GM12878 (cell line): ENCODE results near the gene DHRS4. TPM values are rescaled to one million over a fixed set of nuclear protein-coding genes. Genes with fewer than 3 reads are reported as not detected.
A peak's percentile ranks its signal among the peaks of the same experiment; 100 is the strongest.
"Not testable (repeated sequence)": the region's sequence is repeated elsewhere in the genome, so short reads cannot be mapped to it uniquely, and the experiment has no call there.

Source experiments
- ATAC-seq: fragments of 200-7000 bp; cut with Tn5 transposase; 3 replicates; pipeline ENCODE4 v1.9.1; 2020; ENCODE audit warnings: mild to moderate bottlenecking, moderate library complexity
- BruUV-seq: library from RNA; stranded (reverse); fragments of 400-500 nt; replicated peaks from 2 replicates; lab custom pipeline; 2021; lab: Mats Ljungman, UMichigan
- CTCF ChIA-PET: fragments of 300-600 bp; sonication (Branson Sonifier 250); formaldehyde crosslinking; extraction: SDS; loops from one replicate; lab custom pipeline; 2021; ENCODE audit warnings: inconsistent platforms; lab: Yijun Ruan, JAX
- POLR2A ChIA-PET: fragments of 350-600 bp; formaldehyde crosslinking; extraction: SDS; loops from one replicate; lab custom pipeline; 2021; ENCODE audit warnings: inconsistent platforms; lab: Charles Lee
- RAD21 ChIA-PET: fragments of 300-600 bp; sonication (Branson Sonifier 250); formaldehyde crosslinking; loops from one replicate; lab custom pipeline; 2023; ENCODE audit warnings: antibody characterized with exemption; ENCODE audit not compliant: unreplicated experiment; lab: Charles Lee
- SMC1A ChIA-PET: fragments of 300-600 bp; sonication (Branson Sonifier 250); formaldehyde crosslinking; loops from one replicate; lab custom pipeline; 2023; ENCODE audit not compliant: unreplicated experiment, uncharacterized antibody; lab: Charles Lee
- DNase-seq: peaks from one replicate; pipeline ENCODE4 v3.0.0-alpha.2; 2011; ENCODE audit warnings: low read depth, low spot score
- FAIRE-seq: peaks from 3 replicates; lab custom pipeline; 2011; peaks lifted over from hg19 to GRCh38; lab: Jason Lieb, UNC
- H2AFZ ChIP-seq: 2 replicates; pipeline ENCODE4 v1.6.0; 2011; ENCODE audit warnings: low read depth, low read length, control low read depth; ENCODE audit not compliant: control insufficient read depth
- H3K27ac ChIP-seq: 2 replicates; pipeline ENCODE4 v1.5.1; 2011; ENCODE audit warnings: control low read depth; ENCODE audit not compliant: control insufficient read depth, insufficient read depth
- H3K27me3 ChIP-seq, 2 experiments: replicated peaks in 1 of 2; 2 replicates each; pipeline versions ENCODE4 v1.6.0 to v1.6.1; 2011; ENCODE audit warnings: low read length in 1 of 2; ENCODE audit not compliant: control insufficient read depth in 2 of 2, insufficient read depth in 2 of 2
- H3K36me3 ChIP-seq, 2 experiments: 2 replicates each; pipeline ENCODE4 v1.5.1; 2011; ENCODE audit warnings: low read length in 1 of 2; ENCODE audit not compliant: control insufficient read depth in 2 of 2, insufficient read depth in 2 of 2
- H3K4me1 ChIP-seq: 2 replicates; pipeline ENCODE4 v1.6.1; 2011; ENCODE audit warnings: mild to moderate bottlenecking, low read length, moderate library complexity, mixed read lengths; ENCODE audit not compliant: control insufficient read depth, insufficient read depth
- H3K4me2 ChIP-seq: 2 replicates; pipeline ENCODE4 v1.6.0; 2011; ENCODE audit warnings: control low read depth; ENCODE audit not compliant: control insufficient read depth, insufficient read depth
- H3K4me3 ChIP-seq: fragments of 200-600 bp; sonication (generic); 2 replicates; pipeline ENCODE4 v1.5.1; 2016
- H3K79me2 ChIP-seq: 2 replicates; pipeline ENCODE4 v1.6.0; 2011; ENCODE audit warnings: low read length; ENCODE audit not compliant: control insufficient read depth, insufficient read depth
- H3K9ac ChIP-seq: 2 replicates; pipeline ENCODE4 v1.8.0; 2011; ENCODE audit warnings: low read length, control low read depth, mixed read lengths; ENCODE audit not compliant: control insufficient read depth, insufficient read depth
- H3K9me3 ChIP-seq: replicated peaks from 3 replicates; pipeline ENCODE4 v1.5.1; 2011; ENCODE audit warnings: mild to moderate bottlenecking, low read length; ENCODE audit not compliant: control insufficient read depth, insufficient read depth
- H4K20me1 ChIP-seq: 2 replicates; pipeline ENCODE4 v1.6.0; 2011; ENCODE audit not compliant: control insufficient read depth, insufficient read depth
- FOXM1 ChIP-seq: IDR thresholded peaks from 2 replicates; pipeline ENCODE4 v1.6.1; 2012; ENCODE audit warnings: low read depth, mild to moderate bottlenecking, inconsistent platforms, low read length, moderate library complexity
- PML ChIP-seq: IDR thresholded peaks from 2 replicates; pipeline ENCODE4 v1.6.1; 2012; ENCODE audit warnings: low read length, inconsistent platforms
- RELB ChIP-seq: fragments of 450-650 bp; IDR thresholded peaks from 2 replicates; pipeline ENCODE4 v1.6.1; 2017; ENCODE audit warnings: low read depth, mild to moderate bottlenecking, moderate library complexity
- RUNX3 ChIP-seq: IDR thresholded peaks from 2 replicates; pipeline ENCODE4 v1.6.1; 2012; ENCODE audit warnings: low read length, inconsistent platforms
- STAT1 ChIP-seq: fragments of 450-650 bp; conservative IDR thresholded peaks from 2 replicates; pipeline ENCODE4 v1.6.1; 2014; ENCODE audit warnings: antibody characterized with exemption, mild to moderate bottlenecking
- WGBS: methylation state at CpG from one replicate; pipeline ENCODE4 v1.1.6; 2016; ENCODE audit warnings: low lambda C conversion rate; ENCODE audit not compliant: insufficient replicate concordance, insufficient coverage; ENCODE audit errors: missing lambda C conversion rate; 5-methylcytosine and 5-hydroxymethylcytosine counted together
- in situ Hi-C: fragments of 300-500 bp; cut with MboI; formaldehyde crosslinking; loops from 9 replicates; pipeline ENCODE4 v1.14.3; 2018; ENCODE audit warnings: mixed read lengths
- intact Hi-C: fragments of 100-400 bp; cut with micrococcal nuclease; formaldehyde crosslinking; loops from one replicate; pipeline ENCODE4 v1.14.2; 2022; ENCODE audit not compliant: unreplicated experiment
- polyA plus RNA-seq, 11 experiments: library from polyadenylated mRNA; depleted of rRNA in 4 of 11; unstranded in 6 of 11; stranded (reverse) in 5 of 11; fragments of >200 nt; fragmentation: Nextera tagmentation in 4 of 11; fragmentation: Illumina TruSeq in 1 of 11; extraction: Ambion mirVana in 4 of 11; extraction: Trizol in 1 of 11; gene quantifications; 1 replicate in 1 of 11; 2 replicates in 10 of 11; pipeline versions ENCODE4 v1.2.1 to v1.2.3, GENCODE V29; 2011 to 2016; ENCODE audit warnings: inconsistent platforms in 2 of 11, missing spikeins in 2 of 11, low read depth in 1 of 11
- total RNA-seq, 4 experiments: library from RNA; depleted of rRNA in 3 of 4; stranded (reverse); fragments of >200 nt in 3 of 4; fragmentation: Illumina TruSeq in 1 of 4; extraction: Trizol in 1 of 4; gene quantifications; 2 replicates each; pipeline versions ENCODE4 v1.2.1 to v1.2.3, GENCODE V29; 2013 to 2021
- TF ChIP-seq, protein P1 (sequence below): fragments of 450-650 bp; IDR thresholded peaks from 2 replicates; pipeline ENCODE4 v1.6.1; 2016; ENCODE audit warnings: mild to moderate bottlenecking, moderate library complexity, borderline replicate concordance

Gene DHRS4
- total and polyA plus RNA-seq, 10 of the 15 experiments (the other 5 are each of a cell fraction or from before 2014, with no cell fraction given), result 2.4 to 38.1 (median 22.2) TPM

DNA sequence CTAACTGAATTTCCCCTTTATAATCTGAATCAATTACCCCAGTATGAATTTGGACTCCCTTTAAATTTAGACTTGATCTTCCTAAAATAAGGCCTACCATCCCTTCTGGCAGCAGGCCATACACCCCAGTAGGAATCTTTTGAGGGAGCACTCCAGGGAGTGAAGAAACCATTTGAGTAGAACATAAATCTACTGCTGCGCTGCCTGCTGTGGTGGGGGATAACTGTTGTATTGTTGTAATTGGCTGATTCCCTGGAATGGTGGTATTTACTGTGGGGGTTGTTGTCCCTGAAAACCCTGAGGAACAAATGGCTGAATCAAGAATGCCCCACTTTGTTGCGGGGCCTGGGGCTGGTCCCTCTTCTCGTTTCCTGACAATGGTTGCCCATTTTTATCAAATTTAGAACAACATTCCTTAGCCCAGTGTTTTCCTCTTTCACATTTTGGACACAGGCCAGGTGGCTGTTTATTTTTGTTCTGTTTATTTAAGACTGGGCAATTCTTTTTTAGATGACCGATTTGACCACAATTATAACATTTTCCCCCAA lies 59.2 kb downstream of the DHRS4 start:
- H3K27me3 ChIP-seq, H3K36me3 ChIP-seq, H3K9me3 ChIP-seq, H3K27ac ChIP-seq, RAD21 ChIA-PET, H3K79me2 ChIP-seq, FAIRE-seq, POLR2A ChIA-PET, H3K4me1 ChIP-seq, DNase-seq, H3K4me3 ChIP-seq, H2AFZ ChIP-seq, ATAC-seq, H3K9ac ChIP-seq, BruUV-seq, H4K20me1 ChIP-seq: not testable (repeated sequence)
- intact Hi-C loops (loop anchor here (10.0 kb wide), 1 partner anchor 202 kb away; the partner anchor contains the start of genes CHMP4A and MDP1), in situ Hi-C loops (loop anchor here (5.0 kb wide), 2 partner anchors 35 to 75 kb away; no protein-coding TSS in a partner anchor)
- 0 out of 2 replicates have a peak overlapping the region, but pooled peaks have one; percentile 3 for H3K4me2 ChIP-seq
- ChIA-PET SMC1A (interaction anchor here (0.9 to 1.6 kb wide), 3 partner anchors 49 to 97 kb away, joined by 3 to 11 read pairs (median 3); no protein-coding TSS in a partner anchor), CTCF (interaction anchor here (0.7 to 5.3 kb wide), 5 partner anchors 94 to 295 kb away, joined by 3 to 33 read pairs (median 5); partner anchors contain the start of genes CIDEB and IRF9)
- WGBS, result 73% methylated on average over 4 of the region's 4 CpGs

- FAIRE-seq, result no peak
- WGBS, result 25% methylated on average over 12 of the region's 12 CpGs
- no peaks in the 10 kb centered on the region for H3K9me3 ChIP-seq
- BruUV-seq, result no TSS peak
- no peaks in the 10 kb centered on the region for H3K36me3 ChIP-seq
- in situ Hi-C loops, result loop anchor here (5.0 kb wide), 2 partner anchors 37 to 73 kb away; no protein-coding TSS in a partner anchor
- H3K4me1 ChIP-seq, result no peaks in the 10 kb centered on the region
- DNase-seq, result peak; percentile 57
- POLR2A ChIA-PET, result interaction anchor here (1.2 kb wide), 1 partner anchor 79 kb away, joined by 3 read pairs; no protein-coding TSS in a partner anchor
- no peaks in the 10 kb centered on the region for H4K20me1 ChIP-seq
- ATAC-seq, result peak; percentile 96
- SMC1A ChIA-PET, result interaction anchor here (0.7 to 1.8 kb wide), 8 partner anchors 24 to 95 kb away, joined by 3 to 10 read pairs (median 4); no protein-coding TSS in a partner anchor
- intact Hi-C loops, result loop anchor here (1.0 to 10.0 kb wide), 9 partner anchors 22 to 283 kb away; partner anchors contain the start of genes CARMIL3, CHMP4A, IRF9 and MDP1
- H3K4me2 ChIP-seq, result no peak overlapping the region
- H3K4me3 ChIP-seq, result no peak overlapping the region
- RAD21 ChIA-PET, result interaction anchor here (0.9 to 2.1 kb wide), 4 partner anchors 40 to 147 kb away, joined by 3 to 6 read pairs (median 4); partner anchors contain the start of gene IRF9
- H2AFZ ChIP-seq, result peak overlapping the region; percentile 46
- H3K9ac ChIP-seq, result no peak overlapping the region
- no peaks in the 10 kb centered on the region for H3K79me2 ChIP-seq
- H3K27me3 ChIP-seq, result no peaks in the 10 kb centered on the region
- no peak overlapping the region for H3K27ac ChIP-seq
- CTCF ChIA-PET, result interaction anchor here (0.7 to 5.3 kb wide), 11 partner anchors 37 to 298 kb away, joined by 3 to 33 read pairs (median 4); partner anchors contain the start of gene IRF9
- no peak; the same call in 1 of the 2 replicates for TF ChIP-seq FOXM1
- 0 out of 2 replicates have a peak, but pooled peaks have one; percentile 12 for TF ChIP-seq RELB
- no peak for TF ChIP-seq PML
- TF ChIP-seq, protein P1, sequence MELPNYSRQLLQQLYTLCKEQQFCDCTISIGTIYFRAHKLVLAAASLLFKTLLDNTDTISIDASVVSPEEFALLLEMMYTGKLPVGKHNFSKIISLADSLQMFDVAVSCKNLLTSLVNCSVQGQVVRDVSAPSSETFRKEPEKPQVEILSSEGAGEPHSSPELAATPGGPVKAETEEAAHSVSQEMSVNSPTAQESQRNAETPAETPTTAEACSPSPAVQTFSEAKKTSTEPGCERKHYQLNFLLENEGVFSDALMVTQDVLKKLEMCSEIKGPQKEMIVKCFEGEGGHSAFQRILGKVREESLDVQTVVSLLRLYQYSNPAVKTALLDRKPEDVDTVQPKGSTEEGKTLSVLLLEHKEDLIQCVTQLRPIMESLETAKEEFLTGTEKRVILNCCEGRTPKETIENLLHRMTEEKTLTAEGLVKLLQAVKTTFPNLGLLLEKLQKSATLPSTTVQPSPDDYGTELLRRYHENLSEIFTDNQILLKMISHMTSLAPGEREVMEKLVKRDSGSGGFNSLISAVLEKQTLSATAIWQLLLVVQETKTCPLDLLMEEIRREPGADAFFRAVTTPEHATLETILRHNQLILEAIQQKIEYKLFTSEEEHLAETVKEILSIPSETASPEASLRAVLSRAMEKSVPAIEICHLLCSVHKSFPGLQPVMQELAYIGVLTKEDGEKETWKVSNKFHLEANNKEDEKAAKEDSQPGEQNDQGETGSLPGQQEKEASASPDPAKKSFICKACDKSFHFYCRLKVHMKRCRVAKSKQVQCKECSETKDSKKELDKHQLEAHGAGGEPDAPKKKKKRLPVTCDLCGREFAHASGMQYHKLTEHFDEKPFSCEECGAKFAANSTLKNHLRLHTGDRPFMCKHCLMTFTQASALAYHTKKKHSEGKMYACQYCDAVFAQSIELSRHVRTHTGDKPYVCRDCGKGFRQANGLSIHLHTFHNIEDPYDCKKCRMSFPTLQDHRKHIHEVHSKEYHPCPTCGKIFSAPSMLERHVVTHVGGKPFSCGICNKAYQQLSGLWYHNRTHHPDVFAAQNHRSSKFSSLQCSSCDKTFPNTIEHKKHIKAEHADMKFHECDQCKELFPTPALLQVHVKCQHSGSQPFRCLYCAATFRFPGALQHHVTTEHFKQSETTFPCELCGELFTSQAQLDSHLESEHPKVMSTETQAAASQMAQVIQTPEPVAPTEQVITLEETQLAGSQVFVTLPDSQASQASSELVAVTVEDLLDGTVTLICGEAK, result no peak
- TF ChIP-seq RUNX3, result peak; percentile 14; the same call in 1 of the 2 replicates
- no peak for TF ChIP-seq STAT1
Observed at GRCh38 chr14:24013654-24014514, 60.3 kb downstream of the DHRS4 start.
